A549 (cell line): Measurements from ENCODE around the gene MSL2. TPM values are rescaled to one million over a fixed set of nuclear protein-coding genes. Genes with fewer than 3 reads are reported as not detected.
"Not testable (repeated sequence)": the region's sequence is repeated elsewhere in the genome, so short reads cannot be mapped to it uniquely, and the experiment has no call there.

Experiments
- ATAC-seq, 2 experiments: fragments of 200-7000 bp in 1 of 2; fragments of >200 bp in 1 of 2; cut with Nextera tagmentation in 1 of 2; cut with Tn5 transposase in 1 of 2; 3 replicates each; pipeline versions ENCODE4 v1.8.0 to v1.9.1; 2018 to 2020; ENCODE audit warnings: mild to moderate bottlenecking in 1 of 2, moderate library complexity in 1 of 2
- CTCF ChIA-PET: fragments of 300-600 bp; sonication (Branson Sonifier 250); formaldehyde crosslinking; extraction: SDS; loops from one replicate; lab custom pipeline; 2021; ENCODE audit warnings: antibody characterized with exemption, inconsistent platforms; lab: Yijun Ruan, JAX
- POLR2A ChIA-PET: fragments of 350-600 bp; formaldehyde crosslinking; extraction: SDS; loops from one replicate; lab custom pipeline; 2021; ENCODE audit warnings: antibody characterized with exemption, inconsistent platforms; lab: Yijun Ruan, JAX
- DNase-seq, 2 experiments: peaks; one replicate each; pipeline versions ENCODE4 v3.0.0 to v3.0.0-alpha.2; 2011 to 2016; ENCODE audit warnings: low read depth in 1 of 2, low spot score in 1 of 2
- FAIRE-seq: peaks from 2 replicates; lab custom pipeline; 2011; peaks lifted over from hg19 to GRCh38; lab: Jason Lieb, UNC
- H3K27ac ChIP-seq, 2 experiments: fragments of >200 bp; sonication (Bioruptor Twin); formaldehyde crosslinking; 3 replicates each; pipeline ENCODE4 v1.5.1; 2016 to 2017
- H3K4me1 ChIP-seq: fragments of >200 bp; sonication (Bioruptor Twin); formaldehyde crosslinking; 3 replicates; pipeline ENCODE4 v1.6.1; 2016
- H3K4me2 ChIP-seq: fragments of >200 bp; sonication (Bioruptor Twin); formaldehyde crosslinking; 3 replicates; pipeline ENCODE4 v1.6.1; 2016
- H3K4me3 ChIP-seq: fragments of >200 bp; sonication (Bioruptor Twin); formaldehyde crosslinking; 3 replicates; pipeline ENCODE4 v1.5.1; 2016
- H3K9me3 ChIP-seq: fragments of >200 bp; sonication (Bioruptor Twin); formaldehyde crosslinking; 3 replicates; pipeline ENCODE4 v1.6.1; 2016
- ATOH8 ChIP-seq: fragments of 250-450 bp; sonication (Bioruptor Pico); IDR thresholded peaks from 2 replicates; pipeline ENCODE4 v1.5.0; 2020; ENCODE audit warnings: low read depth, mild to moderate bottlenecking, moderate library complexity
- CBX8 ChIP-seq: fragments of 200-600 bp; sonication (generic); IDR thresholded peaks from 2 replicates; pipeline ENCODE4 v1.6.1; 2016
- CHD4 ChIP-seq: fragments of 200-600 bp; sonication (generic); IDR thresholded peaks from 2 replicates; pipeline ENCODE4 v1.6.1; 2016; ENCODE audit warnings: antibody characterized with exemption, mild to moderate bottlenecking, borderline replicate concordance
- FOSB ChIP-seq: fragments of 250-450 bp; sonication (Bioruptor Pico); IDR thresholded peaks from 2 replicates; pipeline ENCODE4 v1.5.0; 2020; ENCODE audit warnings: mild to moderate bottlenecking, moderate library complexity
- HDAC2 ChIP-seq: fragments of 200-600 bp; sonication (generic); IDR thresholded peaks from 2 replicates; pipeline ENCODE4 v1.6.1; 2016
- HEYL ChIP-seq: fragments of 250-450 bp; sonication (Bioruptor Pico); IDR thresholded peaks from 2 replicates; pipeline ENCODE4 v1.8.0; 2021; ENCODE audit warnings: mild to moderate bottlenecking, moderate library complexity
- HOXB5 ChIP-seq: fragments of 250-450 bp; sonication (Bioruptor Pico); IDR thresholded peaks from 2 replicates; pipeline ENCODE4 v1.5.0; 2020; ENCODE audit warnings: mild to moderate bottlenecking, moderate library complexity
- JUN ChIP-seq, 2 experiments: fragments of >200 bp; sonication (Bioruptor Twin); formaldehyde crosslinking; IDR thresholded peaks; 2 replicates in 1 of 2; 3 replicates in 1 of 2; pipeline ENCODE4 v1.6.1; 2016 to 2017
- MAFK ChIP-seq: fragments of 450-650 bp; IDR thresholded peaks from 2 replicates; pipeline ENCODE4 v1.6.1; 2014; ENCODE audit not compliant: partially characterized antibody
- NPAS2 ChIP-seq: fragments of 250-450 bp; sonication (Bioruptor Pico); IDR thresholded peaks from 2 replicates; pipeline ENCODE4 v1.8.0; 2022; ENCODE audit warnings: mild to moderate bottlenecking, moderate library complexity, borderline replicate concordance
- SMC3 ChIP-seq: fragments of >200 bp; sonication (Bioruptor Twin); formaldehyde crosslinking; IDR thresholded peaks from 3 replicates; pipeline ENCODE4 v1.6.1; 2018; ENCODE audit warnings: inconsistent platforms
- ZC3H11A ChIP-seq: fragments of 450-650 bp; IDR thresholded peaks from 2 replicates; pipeline ENCODE4 v1.6.1; 2014; ENCODE audit warnings: antibody characterized with exemption, mild to moderate bottlenecking
- WGBS: methylation state at CpG from one replicate; pipeline ENCODE4 v1.1.6; 2017; ENCODE audit errors: missing lambda C conversion rate; 5-methylcytosine and 5-hydroxymethylcytosine counted together
- polyA plus RNA-seq, 4 experiments: library from polyadenylated mRNA; depleted of rRNA in 3 of 4; stranded (reverse); fragments of >200 nt; fragmentation: RNase III in 1 of 4; extraction: RNeasy Plus Mini Kit Qiagen cat#74134 plus additional on column Dnase treatment in 1 of 4; gene quantifications; 2 replicates in 3 of 4; 3 replicates in 1 of 4; pipeline ENCODE4 v1.2.3, GENCODE V29; 2011 to 2017
- TF ChIP-seq, protein P1 (sequence below): fragments of >200 bp; sonication (Bioruptor Twin); formaldehyde crosslinking; IDR thresholded peaks from 2 replicates; pipeline ENCODE4 v1.6.1; 2016

Gene MSL2
- polyA plus RNA-seq, 2 of the 4 experiments (the other 2 are of a cell fraction): 8.4 to 10.1 TPM

GRCh38 chr3:136120373-136121348, 75.5 kb downstream of the MSL2 start:
- POLR2A ChIA-PET: no interaction called here
- FAIRE-seq (no peak), DNase-seq (no peak), ATAC-seq (no peak)
- Histone ChIP-seq H3K4me1 (no peaks in the 10 kb centered on the region), H3K27ac (no peak overlapping the region), H3K4me3 (no peak overlapping the region), H3K4me2 (no peak overlapping the region), H3K9me3 (no peaks in the 10 kb centered on the region)
- WGBS: 90% methylated on average over 8 of the region's 8 CpGs
- CTCF ChIA-PET: interaction anchor here (0.6 to 0.9 kb wide), 2 partner anchors 9 to 29 kb away, joined by 3 read pairs; no protein-coding TSS in a partner anchor
- TF ChIP-seq ZC3H11A (no peak), SMC3 (no peak)

DNA sequence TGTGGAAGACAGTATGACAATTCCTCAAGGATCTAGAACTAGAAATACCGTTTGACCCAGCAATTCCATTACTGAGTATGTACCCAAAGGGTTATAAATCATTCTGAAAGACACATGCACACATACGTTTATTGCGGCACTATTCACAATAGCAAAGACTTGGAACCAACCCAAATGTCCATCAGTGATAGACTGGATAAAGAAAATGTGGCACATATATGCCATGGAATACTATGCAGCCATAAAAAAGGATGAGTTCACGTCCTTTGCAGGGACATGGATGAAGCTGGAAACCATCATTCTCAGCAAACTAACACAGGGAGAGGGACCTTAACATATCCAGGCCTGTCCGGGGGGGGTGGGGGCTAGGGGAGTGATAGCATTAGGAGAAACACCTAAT, 76.4 kb downstream of the MSL2 start:
- FAIRE-seq, H3K4me3 ChIP-seq, ATAC-seq, H3K4me2 ChIP-seq, H3K4me1 ChIP-seq, H3K9me3 ChIP-seq, POLR2A ChIA-PET, DNase-seq, H3K27ac ChIP-seq: not testable (repeated sequence)
- WGBS: 90% methylated on average over 5 of the region's 5 CpGs
- CTCF ChIA-PET: interaction anchor here (0.6 kb wide), 1 partner anchor 8 kb away, joined by 3 read pairs; no protein-coding TSS in a partner anchor

DNA sequence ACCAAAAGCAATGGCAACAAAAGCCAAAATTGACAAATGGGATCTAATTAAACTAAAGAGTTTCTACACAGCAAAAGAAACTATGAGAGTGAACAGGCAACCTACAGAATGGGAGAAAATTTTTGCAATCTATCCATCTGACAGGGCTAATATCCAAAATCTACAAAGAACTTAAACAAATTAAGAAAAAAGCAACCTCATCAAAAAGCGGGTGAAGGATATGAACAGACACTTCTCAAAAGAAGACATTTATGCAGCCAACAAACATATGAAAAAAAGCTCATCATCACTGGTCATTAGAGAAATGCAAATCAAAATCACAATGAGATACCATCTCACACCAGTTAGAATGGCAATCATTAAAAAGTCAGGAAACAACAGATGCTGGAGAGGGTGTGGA, 76.8 kb downstream of the MSL2 start:
- DNase-seq, ATAC-seq, H3K4me2 ChIP-seq, CTCF ChIA-PET, FAIRE-seq, H3K4me3 ChIP-seq, H3K4me1 ChIP-seq, POLR2A ChIA-PET, H3K27ac ChIP-seq, H3K9me3 ChIP-seq: not testable (repeated sequence)
- WGBS: 87% methylated on average over 1 of the region's 1 CpG
- peak; percentile 75 for TF ChIP-seq MAFK

GRCh38 chr3:136114421-136114820, 81.7 kb downstream of the MSL2 start:
- TF ChIP-seq HEYL (CRISPR knock-in tag) (no peak), ATOH8 (CRISPR knock-in tag) (no peak), HOXB5 (CRISPR knock-in tag) (no peak), FOSB (CRISPR knock-in tag) (no peak)
- H3K9me3 ChIP-seq: 0 out of 3 replicates have a peak, but pooled peaks cover 3% of the 10 kb centered on the region
- no peak overlapping the region for H3K4me3 ChIP-seq
- DNase-seq (no peak), FAIRE-seq (no peak), ATAC-seq (no peak)
- 89% methylated on average over 2 of the region's 2 CpGs for WGBS
- no peak overlapping the region for H3K27ac ChIP-seq
- H3K4me1 ChIP-seq: no peaks in the 10 kb centered on the region
- no peak overlapping the region for H3K4me2 ChIP-seq
- CTCF ChIA-PET: no interaction called here
- POLR2A ChIA-PET: no interaction called here

DNA sequence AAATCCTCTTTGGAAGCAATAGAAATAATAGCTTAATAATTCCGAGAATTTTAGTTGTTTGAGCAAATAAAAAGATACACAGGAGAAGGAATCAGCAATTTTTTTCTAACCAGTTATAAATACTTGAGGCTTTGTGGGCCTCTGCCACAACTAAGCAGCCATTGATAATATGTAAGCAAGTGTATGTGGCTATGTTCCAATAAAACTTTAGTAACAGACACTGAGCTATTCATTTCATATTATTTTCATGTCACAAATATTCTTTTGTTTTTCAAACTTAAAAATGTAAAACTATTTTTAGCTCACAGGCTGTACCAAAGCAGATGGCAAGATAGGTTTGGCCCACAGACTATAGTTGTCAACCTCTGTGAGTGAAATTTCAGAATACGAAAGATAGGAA, 85.7 kb downstream of the MSL2 start:
- TF ChIP-seq HDAC2 (no peak), CBX8 (no peak), CHD4 (no peak), JUN (IDR thresholded peaks at IDR 0.05) (no peak), NPAS2 (no peak)
- TF ChIP-seq, protein P1, sequence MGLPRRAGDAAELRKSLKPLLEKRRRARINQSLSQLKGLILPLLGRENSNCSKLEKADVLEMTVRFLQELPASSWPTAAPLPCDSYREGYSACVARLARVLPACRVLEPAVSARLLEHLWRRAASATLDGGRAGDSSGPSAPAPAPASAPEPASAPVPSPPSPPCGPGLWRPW: no peak
- CTCF ChIA-PET: interaction anchor here (1.0 kb wide), 1 partner anchor 10 kb away, joined by 4 read pairs; no protein-coding TSS in a partner anchor
- WGBS: 94% methylated on average over 2 of the region's 2 CpGs
- ATAC-seq: no peak
- no peak for DNase-seq
- Histone ChIP-seq H3K27ac (no peak overlapping the region), H3K9me3 (0 out of 3 replicates have a peak, but pooled peaks cover 3% of the 10 kb centered on the region), H3K4me3 (no peak overlapping the region), H3K4me2 (no peak overlapping the region), H3K4me1 (no peaks in the 10 kb centered on the region)
- no peak for FAIRE-seq
- POLR2A ChIA-PET: no interaction called here
